ENCODE data around the gene FRK. TPM values are rescaled to one million over a fixed set of nuclear protein-coding genes. Genes with fewer than 3 reads are reported as not detected.

Gene FRK
- total RNA-seq, 3 donors from 2014 or later = 8.0 to 25.8 (median 23.2) TPM

GRCh38 chr6:116004841-116005815, 55.6 kb downstream of the FRK start:
- intact Hi-C loops (cut with DNase I, micrococcal nuclease) = no loop called here
- H3K36me3 ChIP-seq (ENCODE audit: low read depth) = no peaks in the 10 kb centered on the region
- ATAC-seq = no peak

GRCh38 chr6:116003668-116004067, 57.0 kb downstream of the FRK start:
- H3K36me3 ChIP-seq (ENCODE audit: low read depth) = no peaks in the 10 kb centered on the region
- no peak overlapping the region for H3K4me3 ChIP-seq
- no peaks in the 10 kb centered on the region for H3K4me1 ChIP-seq (ENCODE audit: low read depth)
- TF ChIP-seq CTCF (IDR thresholded peaks at IDR 0.05) = no peak
- ATAC-seq = no peak
- intact Hi-C loops (cut with DNase I, micrococcal nuclease) = no loop called here
- no peaks in the 10 kb centered on the region for H3K9me3 ChIP-seq
- DNase-seq = no peak

More at GRCh38 chr6:116004841-116005815, 55.6 kb downstream of the FRK start:
- Histone ChIP-seq H3K4me3 (no peak overlapping the region), H3K4me1 (ENCODE audit: low read depth) (no peaks in the 10 kb centered on the region), H3K9me3 (no peaks in the 10 kb centered on the region)
- no peak for TF ChIP-seq CTCF (IDR thresholded peaks at IDR 0.05)
- no peak for DNase-seq

- H3K36me3 ChIP-seq (ENCODE audit: low read depth) = no peaks in the 10 kb centered on the region
- H3K9me3 ChIP-seq = no peaks in the 10 kb centered on the region
- no peak for DNase-seq
- no peak for ATAC-seq
- H3K4me1 ChIP-seq (ENCODE audit: low read depth) = no peaks in the 10 kb centered on the region
- no peak overlapping the region for H3K4me3 ChIP-seq
- no peak for TF ChIP-seq CTCF (IDR thresholded peaks at IDR 0.05)
- intact Hi-C loops (cut with DNase I, micrococcal nuclease) = no loop called here
Measured at GRCh38 chr6:116002756-116003155, 57.9 kb downstream of the FRK start.

GRCh38 chr6:115999235-115999634, 61.5 kb downstream of the FRK start:
- Histone ChIP-seq H3K36me3 (ENCODE audit: low read depth) (no peaks in the 10 kb centered on the region), H3K4me3 (no peak overlapping the region)
- no peak for ATAC-seq

GRCh38 chr6:115997990-115998585, 62.6 kb downstream of the FRK start:
- H3K9me3 ChIP-seq = no peaks in the 10 kb centered on the region
- intact Hi-C loops (cut with DNase I, micrococcal nuclease) = no loop called here
- DNase-seq = no peak
- TF ChIP-seq CTCF (IDR thresholded peaks at IDR 0.05) = no peak
- no peak overlapping the region for H3K4me3 ChIP-seq
- no peaks in the 10 kb centered on the region for H3K36me3 ChIP-seq (ENCODE audit: low read depth)
- ATAC-seq = no peak
- no peaks in the 10 kb centered on the region for H3K4me1 ChIP-seq (ENCODE audit: low read depth)

More at GRCh38 chr6:115999235-115999634, 61.5 kb downstream of the FRK start:
- Histone ChIP-seq H3K9me3 (no peaks in the 10 kb centered on the region), H3K4me1 (ENCODE audit: low read depth) (no peaks in the 10 kb centered on the region)
- TF ChIP-seq CTCF (IDR thresholded peaks at IDR 0.05) = no peak
- intact Hi-C loops (cut with DNase I, micrococcal nuclease) = no loop called here
- DNase-seq = no peak
